Measurements from ENCODE around the gene CAPG.

The CAPG gene

GRCh38 chr2:85453571-85453970, 43.4 kb upstream of the CAPG start:
- no peak overlapping the region for H3K4me3 ChIP-seq (ENCODE audit: control insufficient read depth in 1 of 7, extremely low read depth in 1 of 7, insufficient read depth in 4 of 7, low read depth in 2 of 7, low read length in 6 of 7)
- POLR2A ChIA-PET: interaction anchor here (1.1 kb wide), 1 partner anchor 124 kb away, joined by 3 read pairs; the partner anchor contains the start of gene VAMP8
- H3K27me3 ChIP-seq (replicated peaks in 2 of 5; ENCODE audit: control insufficient read depth in 4 of 5, insufficient read depth in 5 of 5, low read length in 4 of 5): no peaks in the 10 kb centered on the region
- no peak overlapping the region for H3K27ac ChIP-seq (ENCODE audit: insufficient read depth in 1 of 2, low read depth in 1 of 2, low read length in 2 of 2, poor library complexity in 1 of 2, severe bottlenecking in 2 of 2)
- H3K9me3 ChIP-seq (ENCODE audit: control extremely low read depth in 1 of 5, control insufficient read depth in 4 of 5, insufficient read depth in 2 of 5, low read depth in 1 of 5, low read length in 4 of 5): no peaks in the 10 kb centered on the region
- H3K36me3 ChIP-seq (ENCODE audit: control insufficient read depth in 4 of 4, insufficient read depth in 4 of 4, low read length in 3 of 4): no peaks in the 10 kb centered on the region
- CTCF ChIA-PET: interaction anchor here (0.6 kb wide), 1 partner anchor 50 kb away, joined by 3 read pairs; no protein-coding TSS in a partner anchor
- peaks cover 0 to 29% (median 19%) of the 10 kb centered on the region in 4 experiments for H3K4me1 ChIP-seq (ENCODE audit: control extremely low read depth in 1 of 4, control insufficient read depth in 4 of 4, insufficient read depth in 4 of 4, low read length in 3 of 4)
- 42% methylated on average over 7 of the region's 7 CpGs for WGBS (ENCODE audit: insufficient coverage)
- DNase-seq: peak in 2 of 3 donors; percentile 70 to 81

DNA sequence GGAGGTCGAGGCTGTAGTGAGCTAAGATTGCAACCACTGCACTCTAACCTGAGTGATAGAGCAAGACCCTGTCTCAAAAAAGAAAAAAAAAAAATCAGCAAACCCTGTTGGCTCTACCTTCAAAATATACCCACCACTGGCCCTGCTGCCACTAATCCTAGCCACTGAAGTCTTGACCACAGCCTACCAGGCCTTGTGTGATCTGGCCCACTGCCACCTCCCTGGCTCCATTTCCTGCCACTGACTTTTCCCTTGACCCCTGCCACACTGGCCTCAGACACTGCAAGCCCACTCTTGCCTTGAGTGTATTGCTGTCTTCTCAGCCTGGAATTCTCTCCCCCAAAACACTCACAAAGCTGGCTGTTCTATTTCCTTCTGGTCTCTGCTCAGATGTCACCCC, 42.1 kb upstream of the CAPG start:
- Histone ChIP-seq H3K27ac (ENCODE audit: insufficient read depth in 1 of 2, low read depth in 1 of 2, low read length in 2 of 2, poor library complexity in 1 of 2, severe bottlenecking in 2 of 2) (no peak overlapping the region), H3K4me3 (ENCODE audit: control insufficient read depth in 1 of 7, extremely low read depth in 1 of 7, insufficient read depth in 4 of 7, low read depth in 2 of 7, low read length in 6 of 7) (no peak overlapping the region), H3K36me3 (ENCODE audit: control insufficient read depth in 4 of 4, insufficient read depth in 4 of 4, low read length in 3 of 4) (no peaks in the 10 kb centered on the region), H3K27me3 (replicated peaks in 2 of 5; ENCODE audit: control insufficient read depth in 4 of 5, insufficient read depth in 5 of 5, low read length in 4 of 5) (no peaks in the 10 kb centered on the region), H3K9me3 (ENCODE audit: control extremely low read depth in 1 of 5, control insufficient read depth in 4 of 5, insufficient read depth in 2 of 5, low read depth in 1 of 5, low read length in 4 of 5) (no peaks in the 10 kb centered on the region), H3K4me1 (ENCODE audit: control extremely low read depth in 1 of 4, control insufficient read depth in 4 of 4, insufficient read depth in 4 of 4, low read length in 3 of 4) (peaks cover 0 to 29% (median 19%) of the 10 kb centered on the region in 4 experiments)
- 83% methylated on average over 1 of the region's 1 CpG for WGBS (ENCODE audit: insufficient coverage)
- POLR2A ChIA-PET: interaction anchor here (1.5 kb wide), 1 partner anchor 12 kb away, joined by 3 read pairs; no protein-coding TSS in a partner anchor
- CTCF ChIA-PET: interaction anchor here (1.7 kb wide), 1 partner anchor 10 kb away, joined by 4 read pairs; no protein-coding TSS in a partner anchor
- no peak for DNase-seq

DNA sequence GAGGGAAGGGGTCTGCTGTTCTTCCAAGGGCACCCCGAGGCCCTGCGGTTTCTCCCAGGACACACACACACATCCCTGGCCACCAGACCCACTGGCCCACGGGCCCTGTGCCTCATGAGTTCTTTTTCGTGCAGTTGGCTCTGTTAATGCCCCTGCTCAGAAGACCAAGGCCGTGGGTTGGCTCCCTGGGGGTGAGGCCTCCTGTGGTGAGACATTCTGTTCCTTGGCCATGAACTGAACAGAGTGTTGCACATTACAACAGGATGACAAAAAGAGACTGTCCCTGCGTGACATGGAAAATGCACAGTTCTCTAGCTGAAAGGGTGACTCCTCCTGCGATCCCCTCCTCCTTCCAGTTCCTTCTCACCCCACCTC, 39.0 kb upstream of the CAPG start:
- Histone ChIP-seq H3K4me3 (ENCODE audit: control insufficient read depth in 1 of 7, extremely low read depth in 1 of 7, insufficient read depth in 4 of 7, low read depth in 2 of 7, low read length in 6 of 7) (no peak overlapping the region), H3K27ac (ENCODE audit: insufficient read depth in 1 of 2, low read depth in 1 of 2, low read length in 2 of 2, poor library complexity in 1 of 2, severe bottlenecking in 2 of 2) (no peak overlapping the region), H3K4me1 (ENCODE audit: control extremely low read depth in 1 of 4, control insufficient read depth in 4 of 4, insufficient read depth in 4 of 4, low read length in 3 of 4) (peaks cover 0 to 37% (median 17%) of the 10 kb centered on the region in 4 experiments), H3K36me3 (ENCODE audit: control insufficient read depth in 4 of 4, insufficient read depth in 4 of 4, low read length in 3 of 4) (no peaks in the 10 kb centered on the region), H3K9me3 (ENCODE audit: control extremely low read depth in 1 of 5, control insufficient read depth in 4 of 5, insufficient read depth in 2 of 5, low read depth in 1 of 5, low read length in 4 of 5) (no peaks in the 10 kb centered on the region), H3K27me3 (replicated peaks in 2 of 5; ENCODE audit: control insufficient read depth in 4 of 5, insufficient read depth in 5 of 5, low read length in 4 of 5) (no peaks in the 10 kb centered on the region)
- CTCF ChIA-PET: interaction anchor here (0.9 to 1.7 kb wide), 4 partner anchors 23 to 102 kb away, joined by 3 to 7 read pairs (median 4); no protein-coding TSS in a partner anchor
- 95% methylated on average over 5 of the region's 7 CpGs for WGBS (ENCODE audit: insufficient coverage)
- POLR2A ChIA-PET: no interaction called here
- no peak for DNase-seq

GRCh38 chr2:85448461-85449213, 38.5 kb upstream of the CAPG start:
- Histone ChIP-seq H3K9me3 (ENCODE audit: control extremely low read depth in 1 of 5, control insufficient read depth in 4 of 5, insufficient read depth in 2 of 5, low read depth in 1 of 5, low read length in 4 of 5) (no peaks in the 10 kb centered on the region), H3K4me3 (ENCODE audit: control insufficient read depth in 1 of 7, extremely low read depth in 1 of 7, insufficient read depth in 4 of 7, low read depth in 2 of 7, low read length in 6 of 7) (no peak overlapping the region), H3K27me3 (replicated peaks in 2 of 5; ENCODE audit: control insufficient read depth in 4 of 5, insufficient read depth in 5 of 5, low read length in 4 of 5) (no peaks in the 10 kb centered on the region), H3K4me1 (ENCODE audit: control extremely low read depth in 1 of 4, control insufficient read depth in 4 of 4, insufficient read depth in 4 of 4, low read length in 3 of 4) (peaks cover 0 to 36% (median 15%) of the 10 kb centered on the region in 4 experiments), H3K36me3 (ENCODE audit: control insufficient read depth in 4 of 4, insufficient read depth in 4 of 4, low read length in 3 of 4) (no peaks in the 10 kb centered on the region), H3K27ac (ENCODE audit: insufficient read depth in 1 of 2, low read depth in 1 of 2, low read length in 2 of 2, poor library complexity in 1 of 2, severe bottlenecking in 2 of 2) (no peak overlapping the region)
- POLR2A ChIA-PET: no interaction called here
- 92% methylated on average over 6 of the region's 8 CpGs for WGBS (ENCODE audit: insufficient coverage)
- no peak for DNase-seq
- CTCF ChIA-PET: interaction anchor here (0.9 to 1.7 kb wide), 4 partner anchors 24 to 103 kb away, joined by 3 to 7 read pairs (median 4); no protein-coding TSS in a partner anchor

GRCh38 chr2:85447222-85447585, 37.0 kb upstream of the CAPG start:
- POLR2A ChIA-PET: interaction anchor here (0.6 to 1.0 kb wide), 2 partner anchors 9 to 47 kb away, joined by 6 to 7 read pairs; no protein-coding TSS in a partner anchor
- 97% methylated on average over 8 of the region's 8 CpGs for WGBS (ENCODE audit: insufficient coverage)
- Histone ChIP-seq H3K4me3 (ENCODE audit: control insufficient read depth in 1 of 7, extremely low read depth in 1 of 7, insufficient read depth in 4 of 7, low read depth in 2 of 7, low read length in 6 of 7) (no peak overlapping the region), H3K27ac (ENCODE audit: insufficient read depth in 1 of 2, low read depth in 1 of 2, low read length in 2 of 2, poor library complexity in 1 of 2, severe bottlenecking in 2 of 2) (no peak overlapping the region), H3K36me3 (ENCODE audit: control insufficient read depth in 4 of 4, insufficient read depth in 4 of 4, low read length in 3 of 4) (no peaks in the 10 kb centered on the region), H3K27me3 (replicated peaks in 2 of 5; ENCODE audit: control insufficient read depth in 4 of 5, insufficient read depth in 5 of 5, low read length in 4 of 5) (no peaks in the 10 kb centered on the region), H3K4me1 (ENCODE audit: control extremely low read depth in 1 of 4, control insufficient read depth in 4 of 4, insufficient read depth in 4 of 4, low read length in 3 of 4) (peaks cover 0 to 26% (median 2%) of the 10 kb centered on the region in 4 experiments), H3K9me3 (ENCODE audit: control extremely low read depth in 1 of 5, control insufficient read depth in 4 of 5, insufficient read depth in 2 of 5, low read depth in 1 of 5, low read length in 4 of 5) (no peaks in the 10 kb centered on the region)
- DNase-seq: no peak
- CTCF ChIA-PET: interaction anchor here (1.0 to 1.5 kb wide), 3 partner anchors 9 to 53 kb away, joined by 3 to 4 read pairs (median 4); no protein-coding TSS in a partner anchor

GRCh38 chr2:85446296-85447221, 36.4 kb upstream of the CAPG start:
- DNase-seq: no peak
- Histone ChIP-seq H3K36me3 (ENCODE audit: control insufficient read depth in 4 of 4, insufficient read depth in 4 of 4, low read length in 3 of 4) (no peaks in the 10 kb centered on the region), H3K4me3 (ENCODE audit: control insufficient read depth in 1 of 7, extremely low read depth in 1 of 7, insufficient read depth in 4 of 7, low read depth in 2 of 7, low read length in 6 of 7) (no peak overlapping the region), H3K27me3 (replicated peaks in 2 of 5; ENCODE audit: control insufficient read depth in 4 of 5, insufficient read depth in 5 of 5, low read length in 4 of 5) (no peaks in the 10 kb centered on the region), H3K9me3 (ENCODE audit: control extremely low read depth in 1 of 5, control insufficient read depth in 4 of 5, insufficient read depth in 2 of 5, low read depth in 1 of 5, low read length in 4 of 5) (no peaks in the 10 kb centered on the region), H3K27ac (ENCODE audit: insufficient read depth in 1 of 2, low read depth in 1 of 2, low read length in 2 of 2, poor library complexity in 1 of 2, severe bottlenecking in 2 of 2) (no peak overlapping the region), H3K4me1 (ENCODE audit: control extremely low read depth in 1 of 4, control insufficient read depth in 4 of 4, insufficient read depth in 4 of 4, low read length in 3 of 4) (peaks cover 0 to 27% (median 6%) of the 10 kb centered on the region in 4 experiments)
- WGBS (ENCODE audit: insufficient coverage): 87% methylated on average over 13 of the region's 14 CpGs
- ChIA-PET POLR2A (interaction anchor here (0.6 to 1.0 kb wide), 2 partner anchors 9 to 48 kb away, joined by 6 to 7 read pairs; no protein-coding TSS in a partner anchor), CTCF (interaction anchor here (1.0 to 1.5 kb wide), 6 partner anchors 9 to 54 kb away, joined by 3 to 7 read pairs (median 4); no protein-coding TSS in a partner anchor)
